NCI-H2029 (cell line): ENCODE data around the gene C5orf15.
A peak's percentile ranks its signal among the peaks of the same experiment; 100 is the strongest.
"Not testable (repeated sequence)": the region's sequence is repeated elsewhere in the genome, so short reads cannot be mapped to it uniquely, and the experiment has no call there.

Experiments used
- DNase-seq: peaks from one replicate; lab custom pipeline; 2025; lab: John Stamatoyannopoulos, UW

The C5orf15 gene

DNA sequence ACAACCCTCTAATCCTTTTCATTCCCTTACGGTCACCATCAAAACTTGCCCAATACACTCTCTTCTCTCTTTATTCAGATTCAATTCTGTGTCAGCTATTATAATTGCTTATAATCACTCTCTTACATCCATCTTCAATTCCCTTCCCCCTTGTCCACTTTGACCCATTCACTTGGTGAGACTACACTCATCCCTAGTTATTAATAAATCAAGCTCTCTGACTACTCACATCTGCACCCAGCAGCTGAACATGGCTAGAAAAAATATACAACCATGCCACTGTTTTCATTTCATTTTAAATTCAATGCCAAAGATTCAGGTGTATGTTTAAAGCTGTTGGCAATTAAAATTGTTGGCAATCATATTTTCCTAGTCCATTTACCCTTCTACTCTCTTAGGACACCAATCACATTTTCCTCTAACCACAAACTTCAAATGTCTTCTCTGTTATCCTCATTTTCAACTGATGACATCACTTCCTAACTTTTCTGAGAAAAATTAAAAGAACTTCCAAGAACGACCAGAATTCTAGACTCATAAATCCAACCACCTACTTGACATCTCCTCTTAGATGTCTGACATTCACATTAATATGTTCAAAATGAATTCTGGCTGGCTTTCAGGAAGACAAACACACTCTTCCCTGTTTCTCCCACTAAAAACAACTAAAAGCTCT is 5.5 kb downstream of the C5orf15 start:
- DNase-seq = no peak

GRCh38 chr5:133962131-133962530 is 6.3 kb downstream of the C5orf15 start:
- no peak for DNase-seq

DNA sequence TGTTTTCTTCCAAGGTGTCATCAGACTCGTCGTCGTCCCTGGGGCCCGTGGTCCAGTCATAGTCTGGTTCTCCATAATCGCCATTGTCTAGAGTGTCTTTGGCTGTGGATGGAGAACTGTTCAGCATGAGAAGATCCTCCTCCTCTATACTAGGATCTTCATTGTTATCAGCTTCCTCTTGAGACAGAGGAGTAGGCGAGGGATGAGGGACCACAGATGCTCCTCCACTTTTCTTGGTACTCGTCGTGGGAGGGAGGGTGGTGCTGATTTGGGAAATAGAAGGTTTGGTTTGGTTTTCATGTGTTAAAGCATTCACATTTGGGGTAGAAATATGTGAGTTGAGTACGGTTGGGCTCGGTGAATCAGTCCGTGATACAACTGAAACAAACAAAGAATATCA is 8.8 kb downstream of the C5orf15 start:
- DNase-seq = no peak

DNA sequence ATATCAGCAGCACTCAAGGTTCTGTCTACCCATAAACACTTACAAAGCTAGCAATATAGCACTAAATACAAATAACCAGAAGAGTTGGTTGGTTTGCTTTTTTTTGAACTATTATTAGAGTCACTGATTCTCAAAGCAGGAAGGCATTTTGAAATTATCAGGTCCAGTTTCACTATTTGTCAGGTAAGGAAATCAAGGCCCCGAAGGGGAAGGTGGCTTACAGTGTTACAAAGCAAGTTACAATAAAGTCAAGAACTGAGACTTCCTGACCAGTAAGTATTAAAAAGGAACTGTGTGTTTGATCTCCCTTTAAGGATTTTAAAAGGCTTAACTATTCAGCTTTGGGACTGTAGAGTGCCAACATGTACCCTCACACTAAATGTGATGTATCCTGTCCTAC is 10.8 kb downstream of the C5orf15 start:
- DNase-seq = no peak

DNA sequence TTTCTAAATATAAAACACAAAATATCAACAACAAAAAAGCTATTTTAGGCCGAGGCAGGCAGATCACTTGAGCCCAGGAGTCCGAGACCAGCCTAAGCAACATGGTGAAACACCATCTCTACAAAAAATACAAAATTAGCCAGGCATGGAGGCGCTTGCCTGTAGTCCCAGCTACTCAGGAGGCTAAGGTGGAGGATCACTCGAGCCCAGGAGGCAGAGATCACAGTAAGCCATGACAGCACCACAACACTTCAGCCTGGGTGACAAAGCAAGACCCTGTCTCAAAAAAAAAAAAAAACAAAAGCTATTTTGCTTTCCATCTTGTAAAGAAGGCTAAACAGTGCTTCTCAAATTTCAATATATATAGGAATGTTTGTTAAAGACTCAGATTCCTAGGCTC is 11.3 kb downstream of the C5orf15 start:
- no peak for DNase-seq

DNA sequence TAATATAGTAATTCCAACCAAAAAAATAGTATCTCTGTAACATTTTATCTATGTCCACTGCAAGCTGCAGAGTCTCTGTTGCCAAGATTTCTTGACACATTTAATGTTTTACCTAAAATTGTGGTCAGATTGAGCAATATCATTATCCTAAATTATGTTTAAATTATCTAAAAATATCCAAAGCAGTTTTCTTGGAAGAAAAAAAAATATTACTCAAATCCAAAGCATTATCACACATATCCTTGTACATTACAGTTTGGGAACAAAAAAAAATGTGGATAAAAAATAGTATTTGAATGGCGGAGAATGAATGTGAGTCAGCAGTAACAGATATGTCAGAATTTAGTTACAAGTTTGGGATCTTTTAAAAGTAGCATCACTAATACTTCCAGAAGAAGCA is 12.2 kb downstream of the C5orf15 start:
- DNase-seq = not testable (repeated sequence)

DNA sequence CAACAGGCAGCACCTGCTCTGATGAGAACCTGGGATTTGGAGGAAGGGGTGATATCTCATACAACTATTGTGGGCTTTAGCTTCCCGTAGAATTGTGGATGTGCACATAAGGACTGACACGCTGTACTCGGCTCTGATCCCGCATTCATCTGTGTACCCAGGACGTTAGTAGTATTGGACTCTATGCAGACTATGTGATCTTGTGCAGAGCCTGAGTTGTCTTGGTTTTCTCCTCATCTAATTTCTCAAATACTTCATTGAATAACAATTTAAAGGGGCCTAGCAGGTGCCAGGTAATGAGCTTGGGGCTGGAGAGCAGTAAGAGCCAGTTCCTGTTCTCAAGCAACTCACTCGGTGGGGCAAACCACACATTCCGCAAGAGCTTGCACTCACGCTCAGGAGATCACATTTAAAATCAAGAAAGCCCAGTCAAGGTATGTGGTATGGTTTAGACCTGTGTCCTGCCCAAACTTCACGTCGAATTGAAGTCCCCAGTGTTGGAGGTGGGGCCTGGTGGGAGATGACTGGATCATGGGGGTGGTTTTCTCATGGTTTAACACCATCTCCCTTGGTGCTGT is 14.8 kb downstream of the C5orf15 start:
- DNase-seq = no peak

DNA sequence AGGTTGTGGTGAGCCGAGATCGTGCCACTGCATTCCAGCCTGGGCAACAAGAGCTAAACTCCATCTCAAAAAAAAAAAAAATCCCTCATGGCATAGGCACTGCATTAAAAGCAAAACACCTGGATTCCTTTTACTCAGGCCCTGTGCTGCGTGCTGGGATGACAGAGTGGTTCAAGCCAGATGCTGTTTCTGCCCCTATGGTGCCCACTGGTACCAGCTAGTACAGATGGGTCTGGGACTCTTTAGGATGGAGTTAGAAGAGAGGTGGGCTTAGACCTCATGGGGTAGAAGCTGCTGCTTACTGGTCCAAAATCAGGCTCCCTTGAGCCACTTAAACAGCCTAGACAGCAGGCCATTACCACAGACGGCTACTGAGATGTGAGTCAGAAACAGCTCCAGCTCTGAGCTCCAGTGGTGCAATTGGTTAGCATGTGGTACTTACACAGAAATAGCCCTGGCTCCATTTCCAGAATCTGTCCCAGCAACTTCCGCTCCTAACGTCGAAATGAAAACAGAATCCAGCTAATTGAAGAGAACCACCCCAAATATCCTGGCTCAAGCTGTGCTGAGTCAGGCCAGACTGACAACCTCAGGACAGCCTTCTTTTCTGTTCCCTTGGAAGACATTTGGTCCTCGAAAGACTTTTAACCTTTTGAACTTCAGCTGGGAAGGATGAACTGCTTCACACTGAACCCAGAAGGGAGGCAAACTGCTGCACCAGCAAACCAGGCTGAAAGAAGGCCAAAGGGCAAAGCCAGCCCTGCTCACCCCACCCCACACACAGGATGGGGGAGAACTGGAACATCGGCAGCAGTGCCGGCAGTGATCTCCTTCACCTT is 15.5 kb downstream of the C5orf15 start:
- DNase-seq = no peak

DNA sequence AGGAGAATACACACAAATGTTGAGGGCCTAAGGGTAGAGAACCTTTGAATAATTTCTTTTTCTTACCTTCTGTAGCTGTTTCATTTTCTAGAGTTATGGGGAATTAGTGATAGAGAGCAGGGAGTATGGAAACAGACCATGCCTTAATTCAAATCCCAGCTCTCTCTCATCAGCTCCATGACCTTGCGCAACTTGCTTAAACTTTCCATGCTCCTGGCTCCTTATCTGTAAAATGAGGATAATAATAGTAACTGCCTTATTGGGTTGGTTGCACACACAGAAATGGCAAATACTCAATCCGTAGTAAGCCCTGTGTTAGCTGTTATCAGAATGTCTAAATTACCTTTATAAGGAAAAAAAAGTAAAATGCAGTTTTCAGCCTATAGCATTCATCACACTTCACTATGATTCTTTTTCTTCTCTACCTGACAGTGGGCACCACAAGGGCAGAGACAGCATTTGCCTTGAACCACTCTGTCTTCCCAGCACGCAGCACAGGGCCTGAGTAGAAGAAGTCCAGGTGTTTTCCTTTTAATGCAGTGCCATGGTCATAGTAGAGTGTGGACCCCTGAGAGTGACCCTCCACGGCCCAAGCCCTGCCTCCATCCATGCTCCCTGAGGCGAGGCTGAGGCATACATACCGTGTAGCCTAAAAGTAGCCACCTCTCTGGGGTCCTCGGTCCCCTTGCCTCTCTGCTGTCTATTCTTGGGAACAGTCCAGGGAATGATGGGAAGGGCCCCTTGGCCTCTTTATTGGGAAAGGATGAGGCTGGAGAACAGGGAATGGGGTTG is 17.4 kb downstream of the C5orf15 start:
- no peak for DNase-seq

DNA sequence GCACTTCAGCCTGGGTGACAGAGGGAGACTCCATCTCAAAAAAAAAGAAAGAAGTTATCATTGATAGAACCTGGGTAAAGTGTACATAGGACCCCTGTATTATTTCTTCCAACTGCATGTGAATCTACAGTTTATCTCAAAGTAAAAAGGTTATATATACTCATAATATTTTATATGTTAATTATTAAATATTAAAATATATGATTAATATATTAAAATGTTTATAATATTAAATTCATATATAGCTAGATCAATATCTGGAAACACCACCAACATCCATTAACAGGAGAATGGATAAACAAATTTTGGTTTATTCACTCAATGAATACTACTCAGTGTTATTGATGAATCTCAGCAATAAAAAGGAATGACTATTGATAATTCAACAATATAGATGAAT is 19.7 kb downstream of the C5orf15 start:
- DNase-seq = no peak

DNA sequence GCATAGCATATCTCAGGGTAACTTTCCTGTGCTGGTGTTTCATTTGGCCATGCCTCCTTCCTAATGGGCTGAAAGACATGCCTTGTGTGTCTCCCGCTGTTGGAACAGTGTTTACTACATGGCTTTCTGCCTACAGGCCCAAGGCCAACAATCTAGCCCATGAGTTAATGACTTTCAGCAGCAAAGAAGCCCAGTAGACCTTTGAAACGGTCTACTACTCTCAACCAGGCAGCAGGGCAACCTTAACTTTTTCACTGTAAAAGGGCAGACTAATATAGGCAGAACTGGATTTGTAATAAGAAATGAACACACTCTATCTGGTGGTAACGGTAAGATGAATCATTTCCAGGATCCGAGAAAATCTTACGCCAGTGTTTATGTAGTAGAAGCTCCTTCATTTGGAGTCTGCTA is 21.0 kb downstream of the C5orf15 start:
- no peak for DNase-seq

GRCh38 chr5:133945568-133945967 is 22.9 kb downstream of the C5orf15 start:
- no peak for DNase-seq

DNA sequence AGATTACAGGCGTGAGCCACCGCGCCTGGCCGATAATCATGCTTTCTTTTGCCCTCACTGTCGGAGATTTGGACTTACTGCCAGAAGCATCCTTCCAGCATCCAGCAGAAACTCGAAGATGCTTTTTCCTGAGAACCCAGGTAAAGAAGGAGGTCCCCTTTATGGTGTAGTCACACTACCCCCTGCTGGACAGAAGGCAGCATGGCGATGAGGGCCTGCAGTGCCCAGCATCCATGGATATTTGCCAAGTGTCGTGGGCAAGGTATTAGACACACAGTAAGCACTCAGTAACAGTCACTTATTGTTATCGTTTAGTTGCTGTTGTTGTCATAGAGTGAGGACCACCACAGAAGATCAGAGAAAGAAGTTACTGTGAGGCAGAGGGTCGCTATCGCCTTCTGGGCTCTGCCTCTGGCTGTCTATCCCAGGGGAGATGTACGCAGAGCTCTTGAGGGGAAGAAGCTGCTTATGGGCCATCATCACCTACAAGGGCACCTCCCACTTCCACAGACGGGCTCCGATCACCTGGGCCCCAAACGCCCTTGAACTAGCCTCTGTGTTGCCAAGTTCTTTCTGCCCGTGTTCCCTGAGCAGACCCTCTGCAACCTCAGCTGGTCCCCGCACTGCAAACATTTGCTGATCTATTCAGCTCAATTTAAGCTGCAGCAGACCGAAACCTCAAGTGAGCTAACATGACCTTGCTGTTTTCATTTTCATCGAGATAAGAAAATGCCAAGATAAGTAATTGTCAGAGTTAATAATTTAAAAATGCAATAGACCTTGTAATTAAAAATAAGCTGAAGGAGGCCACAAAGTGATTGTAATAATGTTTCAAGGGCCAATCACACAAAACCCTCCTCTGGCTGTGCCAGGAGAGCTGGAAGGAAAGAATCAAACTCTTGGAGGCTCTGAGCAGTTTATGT is 23.9 kb downstream of the C5orf15 start:
- peak; percentile 72 for DNase-seq

GRCh38 chr5:133943475-133943817 is 25.0 kb downstream of the C5orf15 start:
- no peak for DNase-seq

GRCh38 chr5:133942614-133943474 is 25.6 kb downstream of the C5orf15 start:
- DNase-seq = peak; percentile 14

GRCh38 chr5:133941456-133942196 is 26.8 kb downstream of the C5orf15 start:
- no peak for DNase-seq

DNA sequence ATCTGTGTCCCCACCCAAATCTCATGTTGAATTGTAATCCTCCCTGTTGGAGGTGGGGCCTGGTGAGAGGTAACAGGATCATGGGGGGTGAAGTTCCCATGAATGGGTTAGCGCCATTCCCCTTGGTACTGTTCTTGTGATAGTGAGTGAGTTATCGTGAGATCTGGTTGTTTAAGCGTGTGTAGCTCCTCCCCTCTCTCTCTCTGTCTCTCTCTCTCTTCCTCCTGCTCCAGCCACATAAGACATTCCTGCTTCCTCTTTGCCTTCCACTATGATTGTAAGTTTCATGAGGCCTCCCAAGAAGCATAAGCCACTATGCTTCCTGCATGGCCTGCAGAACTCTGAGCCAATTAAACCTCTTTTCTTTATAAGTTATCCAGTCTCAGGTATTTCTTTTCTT is 28.8 kb downstream of the C5orf15 start:
- no peak for DNase-seq

GRCh38 chr5:133938929-133939328 is 29.5 kb downstream of the C5orf15 start:
- DNase-seq = no peak

- DNase-seq = no peak
Observed at GRCh38 chr5:133938039-133938821, 30.2 kb downstream of the C5orf15 start.
